BLaER1 treated with 17β-estradiol and CSF1 and Interleukin-3, amounts not matched to agents 10 nM and 100 nM (cell line): ENCODE results near the gene TBC1D9B.
A peak's percentile ranks its signal among the peaks of the same experiment; 100 is the strongest.
"Not testable (repeated sequence)": the region's sequence is repeated elsewhere in the genome, so short reads cannot be mapped to it uniquely, and the experiment has no call there.

Source experiments
- H3K27ac ChIP-seq, 11 experiments: shearing (Covaris generic); formaldehyde crosslinking; 2 replicates each; pipeline ENCODE4 v1.8.1; 2022
- H3K27me3 ChIP-seq, 11 experiments: shearing (Covaris generic); formaldehyde crosslinking; 2 replicates each; pipeline ENCODE4 v1.8.1; 2022
- H3K36me3 ChIP-seq, 11 experiments: shearing (Covaris generic); formaldehyde crosslinking; 2 replicates each; pipeline ENCODE4 v1.8.1; 2022
- H3K4me1 ChIP-seq, 10 experiments: shearing (Covaris generic); formaldehyde crosslinking; 2 replicates each; pipeline ENCODE4 v1.8.1; 2022
- H3K4me2 ChIP-seq, 11 experiments: shearing (Covaris generic); formaldehyde crosslinking; 2 replicates each; pipeline ENCODE4 v1.8.1; 2022
- H3K4me3 ChIP-seq, 10 experiments: shearing (Covaris generic); formaldehyde crosslinking; 2 replicates each; pipeline ENCODE4 v1.8.1; 2022
- H3K9ac ChIP-seq, 11 experiments: shearing (Covaris generic); formaldehyde crosslinking; 2 replicates each; pipeline ENCODE4 v1.8.1; 2022
- H3K9me3 ChIP-seq, 11 experiments: shearing (Covaris generic); formaldehyde crosslinking; replicated peaks in 1 of 11; 2 replicates each; pipeline ENCODE4 v1.8.1; 2022
- H4K20me1 ChIP-seq, 11 experiments: shearing (Covaris generic); formaldehyde crosslinking; 2 replicates each; pipeline ENCODE4 v1.8.1; 2022
- Cebpa-rat ChIP-seq, 11 experiments: shearing (Covaris generic); IDR thresholded peaks; 2 replicates each; pipeline ENCODE4 v1.8.1; 2022

Gene TBC1D9B

DNA sequence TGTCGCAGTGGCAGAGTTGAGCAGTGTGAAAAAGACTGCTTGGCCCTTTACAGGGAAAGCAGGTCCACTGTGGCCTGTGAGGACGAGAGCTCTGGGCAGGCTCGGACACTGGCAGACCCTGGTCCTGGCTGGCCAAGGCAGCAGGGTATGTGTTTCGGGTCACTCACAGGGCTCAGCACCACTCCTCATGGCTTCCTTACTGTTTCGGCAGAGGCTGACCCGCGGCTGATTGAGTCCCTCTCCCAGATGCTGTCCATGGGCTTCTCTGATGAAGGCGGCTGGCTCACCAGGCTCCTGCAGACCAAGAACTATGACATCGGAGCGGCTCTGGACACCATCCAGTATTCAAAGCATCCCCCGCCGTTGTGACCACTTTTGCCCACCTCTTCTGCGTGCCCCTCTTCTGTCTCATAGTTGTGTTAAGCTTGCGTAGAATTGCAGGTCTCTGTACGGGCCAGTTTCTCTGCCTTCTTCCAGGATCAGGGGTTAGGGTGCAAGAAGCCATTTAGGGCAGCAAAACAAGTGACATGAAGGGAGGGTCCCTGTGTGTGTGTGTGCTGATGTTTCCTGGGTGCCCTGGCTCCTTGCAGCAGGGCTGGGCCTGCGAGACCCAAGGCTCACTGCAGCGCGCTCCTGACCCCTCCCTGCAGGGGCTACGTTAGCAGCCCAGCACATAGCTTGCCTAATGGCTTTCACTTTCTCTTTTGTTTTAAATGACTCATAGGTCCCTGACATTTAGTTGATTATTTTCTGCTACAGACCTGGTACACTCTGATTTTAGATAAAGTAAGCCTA lies 71.3 kb downstream of the TBC1D9B start:
- Histone ChIP-seq H3K9me3 (peaks cover 0 to 24% (median 17%) of the 10 kb centered on the region in 11 experiments; a peak in 15 of 22 replicates), H3K27ac (peak overlapping the region in 1 of 11 experiments; percentile 40; a peak in 1 of 22 replicates), H4K20me1 (peaks cover 19 to 84% (median 44%) of the 10 kb centered on the region in 11 experiments; a peak in 21 of 22 replicates), H3K9ac (peak overlapping the region in 1 of 11 experiments; percentile 24; a peak in 1 of 22 replicates), H3K4me1 (peaks cover 0 to 8% (median 3%) of the 10 kb centered on the region in 10 experiments; a peak in 5 of 20 replicates), H3K4me2 (no peak overlapping the region), H3K4me3 (no peak overlapping the region), H3K27me3 (no peaks in the 10 kb centered on the region), H3K36me3 (peaks cover 62 to 91% (median 85%) of the 10 kb centered on the region in 11 experiments)
- no peak for TF ChIP-seq Cebpa-rat (IDR thresholded peaks at IDR 0.05)

DNA sequence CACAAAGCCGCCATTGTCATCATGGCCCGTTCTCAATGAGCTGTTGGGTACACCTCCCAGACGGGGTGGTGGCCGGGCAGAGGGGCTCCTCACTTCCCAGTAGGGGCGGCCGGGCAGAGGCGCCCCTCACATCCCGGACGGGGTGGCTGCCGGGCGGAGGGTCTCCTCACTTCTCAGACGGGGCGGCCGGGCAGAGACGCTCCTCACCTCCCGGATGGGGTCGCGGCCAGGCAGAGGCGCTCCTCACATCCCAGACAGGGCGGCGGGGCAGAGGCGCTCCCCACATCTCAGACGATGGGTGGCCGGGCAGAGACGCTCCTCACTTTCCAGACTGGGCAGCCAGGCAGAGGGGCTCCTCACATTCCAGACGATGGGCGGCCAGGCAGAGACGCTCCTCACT lies 72.8 kb downstream of the TBC1D9B start:
- H3K4me3 ChIP-seq, H3K4me2 ChIP-seq, H3K27me3 ChIP-seq, H3K9ac ChIP-seq, H3K27ac ChIP-seq, H3K4me1 ChIP-seq: not testable (repeated sequence)
- Histone ChIP-seq H3K9me3 (peaks cover 0 to 33% (median 28%) of the 10 kb centered on the region in 11 experiments; a peak in 17 of 22 replicates), H4K20me1 (peaks cover 19 to 89% (median 44%) of the 10 kb centered on the region in 11 experiments; a peak in 21 of 22 replicates), H3K36me3 (peaks cover 75 to 91% (median 85%) of the 10 kb centered on the region in 11 experiments)

DNA sequence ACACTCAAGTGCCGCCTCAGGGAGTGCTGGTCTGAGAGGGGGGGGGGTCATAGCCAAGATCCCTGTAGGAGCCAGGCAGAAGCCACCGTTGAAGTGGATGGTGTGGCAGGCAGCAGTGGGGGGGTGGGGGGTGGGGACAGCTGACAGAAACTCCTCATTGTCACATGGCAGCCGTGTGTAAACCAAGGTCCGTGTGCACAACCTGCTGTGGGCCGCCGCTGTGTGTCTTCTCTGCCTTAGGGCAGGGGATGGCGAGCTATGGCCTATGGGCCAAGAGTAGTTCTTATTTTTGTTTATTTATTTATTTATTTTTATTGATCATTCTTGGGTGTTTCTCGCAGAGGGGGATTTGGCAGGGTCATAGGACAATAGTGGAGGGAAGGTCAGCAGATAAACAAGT lies 73.6 kb downstream of the TBC1D9B start:
- Histone ChIP-seq H3K9ac (no peak overlapping the region), H3K27ac (no peak overlapping the region), H4K20me1 (peaks cover 19 to 89% (median 44%) of the 10 kb centered on the region in 11 experiments; a peak in 21 of 22 replicates), H3K9me3 (peaks cover 0 to 40% (median 34%) of the 10 kb centered on the region in 11 experiments; a peak in 17 of 22 replicates), H3K36me3 (peaks cover 81 to 91% (median 87%) of the 10 kb centered on the region in 11 experiments), H3K4me1 (peaks cover 0 to 8% (median 4%) of the 10 kb centered on the region in 10 experiments; a peak in 8 of 20 replicates), H3K27me3 (no peaks in the 10 kb centered on the region), H3K4me2 (no peak overlapping the region), H3K4me3 (no peak overlapping the region)
- TF ChIP-seq Cebpa-rat (IDR thresholded peaks at IDR 0.05) = no peak

DNA sequence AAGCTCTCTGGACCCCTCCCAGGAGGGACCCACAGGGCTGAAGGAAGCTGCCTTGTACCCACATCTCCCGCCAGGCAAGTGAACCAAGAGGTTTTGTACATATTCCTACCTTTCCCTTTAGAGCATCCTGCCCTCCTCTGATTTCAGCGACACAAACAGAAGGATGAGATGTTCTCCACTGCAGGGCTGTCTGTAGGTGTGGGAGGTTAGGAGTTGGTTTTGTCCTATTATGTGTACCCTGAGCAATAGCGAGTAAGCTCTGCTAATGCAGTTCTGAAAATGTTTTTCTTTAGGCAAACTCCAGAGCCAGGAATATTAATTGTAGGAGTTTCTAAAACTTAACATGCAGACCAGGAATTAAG lies 74.0 kb downstream of the TBC1D9B start:
- TF ChIP-seq Cebpa-rat (IDR thresholded peaks at IDR 0.05) = no peak
- Histone ChIP-seq H3K4me3 (no peak overlapping the region), H4K20me1 (peaks cover 19 to 91% (median 43%) of the 10 kb centered on the region in 11 experiments; a peak in 21 of 22 replicates), H3K4me2 (no peak overlapping the region), H3K27ac (no peak overlapping the region), H3K9ac (no peak overlapping the region), H3K36me3 (peaks cover 84 to 92% (median 89%) of the 10 kb centered on the region in 11 experiments), H3K4me1 (peaks cover 0 to 10% (median 6%) of the 10 kb centered on the region in 10 experiments; a peak in 8 of 20 replicates), H3K9me3 (peaks cover 0 to 43% (median 38%) of the 10 kb centered on the region in 11 experiments; a peak in 17 of 22 replicates), H3K27me3 (no peaks in the 10 kb centered on the region)

DNA sequence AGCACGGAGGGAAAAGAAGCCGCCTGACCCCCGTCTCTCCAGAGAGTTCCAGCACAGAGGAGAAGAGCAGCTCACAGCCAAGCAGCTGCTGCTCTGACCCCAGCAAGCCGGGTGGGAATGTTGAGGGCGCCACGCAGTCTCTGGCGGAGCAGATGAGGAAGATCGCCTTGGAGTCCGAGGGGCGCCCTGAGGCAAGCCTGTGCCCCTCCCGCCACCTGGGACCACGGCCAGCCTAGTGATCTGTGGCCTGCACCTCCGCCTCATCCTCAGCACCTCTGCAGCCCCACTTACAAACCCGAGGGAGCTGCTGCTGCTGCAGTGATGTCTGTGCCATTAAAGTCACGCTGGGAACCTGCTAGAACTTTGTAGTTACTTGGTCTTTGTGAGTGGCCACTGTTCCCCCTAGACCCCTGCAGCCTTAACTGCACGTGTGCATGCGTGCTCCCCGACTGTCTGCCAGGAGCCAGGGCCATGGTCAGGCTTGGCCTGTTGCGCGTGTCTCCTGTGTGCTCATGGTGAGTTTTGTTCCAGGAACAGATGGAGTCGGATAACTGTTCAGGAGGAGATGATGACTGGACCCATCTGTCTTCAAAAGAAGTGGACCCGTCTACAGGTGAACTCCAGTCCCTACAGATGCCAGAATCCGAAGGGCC lies 74.5 kb downstream of the TBC1D9B start:
- Histone ChIP-seq H3K4me1 (peaks cover 0 to 14% (median 8%) of the 10 kb centered on the region in 10 experiments; a peak in 9 of 20 replicates), H3K27me3 (no peaks in the 10 kb centered on the region), H3K9me3 (peaks cover 0 to 43% (median 38%) of the 10 kb centered on the region in 11 experiments; a peak in 17 of 22 replicates), H3K27ac (no peak overlapping the region), H3K36me3 (peaks cover 84 to 92% (median 89%) of the 10 kb centered on the region in 11 experiments), H4K20me1 (peaks cover 19 to 91% (median 43%) of the 10 kb centered on the region in 11 experiments; a peak in 21 of 22 replicates), H3K4me3 (no peak overlapping the region), H3K9ac (no peak overlapping the region), H3K4me2 (no peak overlapping the region)
- TF ChIP-seq Cebpa-rat (IDR thresholded peaks at IDR 0.05) = no peak

DNA sequence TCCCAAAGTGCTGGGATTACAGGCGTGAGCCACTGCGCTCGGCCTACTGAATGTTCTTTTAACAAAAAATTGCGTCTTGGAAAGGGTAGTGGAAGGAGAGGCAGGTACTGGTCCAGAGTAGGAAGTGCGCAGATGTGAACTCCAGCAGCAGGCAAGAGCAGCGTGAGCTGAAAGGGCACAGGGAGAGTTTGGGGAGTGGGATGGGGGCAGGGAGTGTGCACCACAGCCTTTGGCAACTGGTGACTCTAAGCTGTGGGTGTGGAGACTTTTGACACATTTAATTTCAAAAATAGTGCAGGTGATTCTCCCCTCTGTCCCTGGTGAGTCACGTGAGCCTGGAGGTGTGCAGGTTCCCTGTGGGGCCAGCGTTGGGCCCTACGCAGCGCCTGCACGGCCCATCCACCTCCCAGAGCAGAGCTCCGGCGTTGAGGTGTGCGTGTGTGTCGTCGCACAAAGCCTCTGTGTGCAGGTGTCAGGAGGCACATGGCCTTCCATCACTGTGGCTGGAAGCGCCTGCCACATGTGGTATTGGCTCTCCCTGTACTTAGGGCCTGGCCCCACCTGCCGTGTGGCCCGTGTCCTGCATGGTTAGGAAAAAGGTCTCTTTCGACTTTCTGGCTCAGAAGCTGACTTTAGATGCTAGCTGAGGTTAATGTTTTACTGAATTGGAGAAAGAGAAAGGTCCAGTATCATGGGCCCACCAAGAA lies 75.5 kb downstream of the TBC1D9B start:
- no peak for TF ChIP-seq Cebpa-rat (IDR thresholded peaks at IDR 0.05)
- H3K4me2 ChIP-seq = no peak overlapping the region
- H3K27me3 ChIP-seq = no peaks in the 10 kb centered on the region
- no peak overlapping the region for H3K4me3 ChIP-seq
- H3K9ac ChIP-seq = no peak overlapping the region
- H3K36me3 ChIP-seq = peaks cover 81 to 92% (median 88%) of the 10 kb centered on the region in 11 experiments
- peaks cover 0 to 43% (median 38%) of the 10 kb centered on the region in 11 experiments; a peak in 17 of 22 replicates for H3K9me3 ChIP-seq
- H3K27ac ChIP-seq = no peak overlapping the region
- peaks cover 7 to 24% (median 18%) of the 10 kb centered on the region in 10 experiments; a peak in 19 of 20 replicates for H3K4me1 ChIP-seq
- peaks cover 17 to 91% (median 43%) of the 10 kb centered on the region in 11 experiments; a peak in 21 of 22 replicates for H4K20me1 ChIP-seq

DNA sequence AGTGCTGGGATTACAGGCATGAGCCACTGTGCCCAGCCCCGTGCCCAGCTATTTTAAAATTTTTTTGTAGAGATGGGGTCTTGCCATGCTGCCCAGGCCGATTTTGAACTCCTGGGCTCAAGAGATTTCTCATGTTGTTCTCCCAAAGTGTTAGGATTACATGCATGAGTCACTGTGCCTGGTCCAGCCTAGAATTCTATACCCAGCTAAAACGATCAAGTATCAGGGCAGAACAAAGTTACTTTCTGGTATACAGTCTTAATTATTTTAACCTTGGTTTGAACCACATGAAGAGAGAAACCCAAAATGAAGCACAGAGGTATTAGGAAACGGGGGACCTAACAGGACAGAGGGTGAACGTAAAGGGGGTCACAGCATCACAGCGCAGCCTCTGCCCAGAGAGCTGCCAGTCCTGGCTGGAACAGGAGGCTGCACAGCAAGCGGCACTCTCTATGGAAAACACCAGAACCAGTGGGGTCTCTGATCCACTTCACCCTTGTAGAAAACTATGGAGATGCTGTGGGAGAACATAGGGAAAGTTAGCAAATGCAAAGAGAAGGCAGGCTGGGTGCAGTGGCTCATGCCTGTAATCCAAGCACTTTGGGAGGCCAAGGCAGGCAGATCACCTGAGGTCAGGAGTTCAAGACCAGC lies 76.8 kb downstream of the TBC1D9B start:
- peaks cover 0 to 43% (median 38%) of the 10 kb centered on the region in 11 experiments; a peak in 17 of 22 replicates for H3K9me3 ChIP-seq
- H3K4me3 ChIP-seq = no peak overlapping the region
- no peaks in the 10 kb centered on the region for H3K27me3 ChIP-seq
- no peak overlapping the region for H3K9ac ChIP-seq
- H3K4me2 ChIP-seq = no peak overlapping the region
- no peak for TF ChIP-seq Cebpa-rat (IDR thresholded peaks at IDR 0.05)
- peaks cover 10 to 91% (median 44%) of the 10 kb centered on the region in 11 experiments; a peak in 20 of 22 replicates for H4K20me1 ChIP-seq
- H3K27ac ChIP-seq = no peak overlapping the region
- H3K4me1 ChIP-seq = peaks cover 13 to 34% (median 17%) of the 10 kb centered on the region in 10 experiments; a peak in 19 of 20 replicates
- H3K36me3 ChIP-seq = peaks cover 81 to 92% (median 87%) of the 10 kb centered on the region in 11 experiments
